HG03575 (cell line): ENCODE results near the gene CFAP99.
"Not testable (repeated sequence)": the region's sequence is repeated elsewhere in the genome, so short reads cannot be mapped to it uniquely, and the experiment has no call there.

ENCODE experiments used
- ATAC-seq: cut with Tn5 transposase; IDR thresholded peaks from one replicate; pipeline ENCODE4 v1.9.1; 2021; ENCODE audit not compliant: unreplicated experiment, insufficient number of reproducible peaks, low FRiP score; ENCODE audit errors: extremely low read depth

CFAP99 gene

DNA sequence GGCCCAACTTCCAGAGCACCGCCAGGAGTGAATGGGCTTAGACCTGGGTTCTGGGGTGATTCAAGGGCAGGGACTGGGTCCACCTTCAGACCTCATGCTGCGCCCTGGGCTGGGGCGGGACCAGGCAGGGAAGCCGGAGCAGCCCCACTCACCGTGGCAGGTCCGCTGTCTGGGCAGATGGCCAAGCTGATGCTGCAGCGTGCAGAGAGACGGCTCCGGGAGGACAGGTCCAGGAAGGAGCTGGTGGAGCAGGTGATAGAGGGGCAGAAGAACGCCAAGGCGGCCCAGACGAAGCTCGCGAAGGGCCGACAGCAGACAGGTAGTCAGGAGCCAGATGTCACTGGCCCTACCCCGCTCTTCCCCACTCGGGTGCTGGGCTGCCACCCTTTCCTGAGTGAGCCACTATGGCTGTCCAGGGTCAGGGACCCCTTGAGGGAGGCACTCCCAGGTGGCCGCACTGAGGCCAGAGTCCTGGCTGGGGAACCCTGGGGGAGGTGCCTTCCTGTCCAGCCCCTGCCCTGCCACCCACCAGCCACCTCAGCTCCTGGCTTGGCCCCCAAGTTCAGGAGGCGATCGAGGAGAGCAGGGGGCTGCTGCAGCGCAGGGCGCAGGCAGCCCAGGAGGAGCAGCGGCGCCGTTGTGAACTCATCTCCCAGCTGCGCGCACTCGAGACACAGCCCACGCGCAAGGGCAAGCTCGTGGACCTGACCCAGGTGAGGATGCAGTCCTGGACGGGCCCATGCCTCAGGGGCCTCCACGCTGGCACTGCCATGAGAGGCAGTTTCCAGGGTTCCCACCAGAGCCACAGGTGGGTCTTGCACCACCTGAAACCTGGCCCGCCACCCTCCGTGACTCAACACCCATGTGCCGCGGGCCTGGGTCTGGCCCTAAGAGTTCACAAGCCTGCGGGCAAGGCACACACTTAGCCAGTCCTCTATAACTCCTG is 40.1 kb downstream of the CFAP99 start:
- ATAC-seq: no peak

DNA sequence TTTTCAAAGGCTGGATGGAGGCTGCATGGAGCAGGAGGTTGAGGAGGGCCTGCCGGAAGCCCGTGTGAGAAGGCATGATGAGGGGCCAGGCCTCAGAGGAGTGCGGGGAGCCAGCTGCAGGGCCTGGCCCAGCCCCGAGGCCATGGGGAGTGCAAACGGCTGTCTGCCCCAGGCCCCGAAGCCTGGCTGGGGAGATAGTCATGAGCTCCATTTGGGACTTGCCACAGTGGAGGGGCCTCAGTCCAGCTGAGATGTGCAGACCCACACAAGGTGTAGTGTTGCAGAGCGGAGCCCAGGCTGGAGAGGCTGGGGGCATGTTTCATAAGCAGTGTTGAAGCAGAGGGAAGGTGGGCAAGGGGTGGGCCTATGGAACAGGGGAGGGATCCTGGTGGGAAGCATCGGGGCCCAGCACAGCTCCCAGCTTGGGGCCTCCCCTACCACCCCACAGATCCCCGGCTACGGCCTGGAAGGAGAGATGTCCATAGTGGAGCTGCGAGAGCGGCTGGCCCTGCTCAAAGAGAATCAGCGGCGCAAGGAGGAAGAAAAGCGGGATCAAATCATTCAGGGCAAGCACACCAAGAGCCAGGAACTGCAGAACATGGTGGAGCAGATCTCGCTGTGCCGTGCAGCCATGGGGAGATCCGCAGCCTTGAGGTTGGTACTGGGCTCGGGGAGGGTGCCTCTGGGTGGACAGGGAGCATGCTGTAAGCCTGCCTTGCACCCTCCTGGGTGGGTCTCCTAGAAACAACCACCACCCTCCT is 41.0 kb downstream of the CFAP99 start:
- no peak for ATAC-seq

DNA sequence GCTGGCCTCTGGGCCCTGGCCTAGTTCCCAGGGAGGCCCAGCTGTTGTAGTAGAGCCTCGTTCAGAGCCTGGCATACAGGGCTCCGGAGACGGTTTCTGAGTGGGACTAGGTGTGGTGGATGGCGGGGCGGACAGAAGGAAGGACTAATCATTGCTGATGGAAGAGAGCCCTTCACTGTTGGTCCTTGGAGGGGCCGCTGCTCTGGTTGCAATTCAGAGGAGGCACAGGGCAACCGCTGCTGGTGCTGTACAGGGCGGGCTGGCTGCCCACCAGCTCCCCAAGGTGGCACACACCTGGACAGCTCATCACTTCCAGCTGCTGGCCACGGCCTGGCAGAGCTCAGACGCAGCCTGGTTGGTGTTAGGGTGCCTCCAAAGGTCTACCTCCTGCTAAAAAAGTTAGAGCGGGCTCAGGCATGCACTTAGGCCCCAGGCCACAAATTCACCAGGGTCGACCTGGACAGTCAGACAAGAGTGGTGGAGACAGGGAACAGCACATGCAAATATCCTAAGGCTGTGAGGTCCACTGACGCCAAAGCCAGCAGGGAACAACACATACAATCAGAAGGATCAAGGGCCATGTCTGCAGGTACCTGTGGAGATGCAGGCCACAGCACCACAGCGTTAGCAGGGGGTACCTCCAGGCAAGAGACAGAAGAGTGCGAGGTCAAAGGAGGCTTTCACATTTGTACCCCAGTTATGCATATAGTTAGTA is 42.6 kb downstream of the CFAP99 start:
- no peak for ATAC-seq

DNA sequence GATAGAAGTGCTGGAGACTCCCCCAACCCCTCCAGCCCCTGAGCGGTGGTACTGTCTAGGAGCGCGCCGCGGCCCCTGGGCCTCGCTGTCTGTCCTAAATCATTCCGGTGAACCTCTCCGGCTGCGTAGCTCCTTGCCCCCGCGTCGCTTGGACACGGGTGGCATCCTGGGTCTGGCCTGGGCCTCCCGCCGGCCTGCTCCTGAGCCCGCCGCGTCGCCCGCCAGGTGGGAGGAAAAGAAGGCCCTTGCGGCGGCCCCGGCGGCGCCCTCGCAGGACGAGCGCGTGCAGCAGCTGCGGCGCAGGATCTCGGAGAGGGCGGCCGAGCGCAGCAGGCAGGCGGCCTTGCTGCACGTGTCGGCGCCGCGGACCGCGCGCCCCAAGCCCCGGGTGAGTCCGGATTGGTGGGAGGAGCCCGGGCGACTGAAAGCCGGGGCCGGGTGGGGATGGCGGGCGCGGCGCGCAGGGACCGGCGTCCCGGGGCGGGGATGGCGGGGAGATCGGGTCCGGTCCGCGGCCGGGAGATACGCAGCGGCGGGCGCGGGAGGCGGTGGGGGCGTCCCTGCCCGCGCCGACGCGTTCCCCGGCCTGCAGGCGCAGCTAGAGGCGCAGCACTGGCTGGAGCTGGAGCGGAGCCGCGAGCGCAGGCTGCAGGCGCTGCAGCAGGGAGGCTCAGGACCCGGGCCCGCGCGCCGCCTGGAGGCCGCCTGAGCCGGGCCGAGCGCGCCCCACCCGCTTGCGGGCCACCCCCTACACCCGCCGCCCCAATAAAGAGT is 43.6 kb downstream of the CFAP99 start:
- no peak for ATAC-seq

DNA sequence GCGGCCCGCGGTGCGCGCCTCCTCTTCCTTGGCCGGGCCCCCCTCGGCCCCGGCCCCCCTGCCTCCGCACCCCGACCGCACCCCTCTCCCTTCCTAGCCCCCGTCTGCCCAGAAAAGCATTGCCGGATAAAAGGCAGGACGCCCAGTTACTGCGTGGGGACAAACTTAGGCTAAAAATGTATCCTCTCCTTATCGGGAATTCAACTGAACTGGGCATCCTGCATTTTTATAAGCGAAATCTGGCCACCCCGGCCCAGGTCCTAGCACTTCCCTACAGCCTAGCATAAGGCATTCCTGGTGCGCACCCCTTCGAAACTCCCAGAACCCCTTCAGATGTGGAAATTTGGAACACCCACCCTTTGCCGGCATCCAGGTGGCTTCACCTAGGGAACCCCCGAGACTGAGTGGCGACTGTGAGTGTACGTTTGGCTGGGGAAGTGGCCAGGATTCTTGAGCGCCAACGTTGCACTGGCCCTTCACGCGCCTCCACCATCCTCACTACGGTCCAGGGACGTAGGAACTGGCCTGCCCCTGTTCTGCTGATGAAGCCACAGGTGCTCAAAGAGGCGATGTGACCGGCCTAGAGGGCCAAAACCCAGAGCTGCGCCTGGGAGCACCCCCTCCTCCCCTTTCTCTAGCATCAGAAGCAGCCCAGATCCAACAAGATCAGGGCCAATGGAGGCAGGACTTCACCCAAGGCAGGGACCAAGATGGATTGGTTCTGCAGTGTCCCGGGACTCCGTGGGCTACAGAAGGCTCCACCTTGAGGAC is 44.4 kb downstream of the CFAP99 start:
- ATAC-seq: no peak

DNA sequence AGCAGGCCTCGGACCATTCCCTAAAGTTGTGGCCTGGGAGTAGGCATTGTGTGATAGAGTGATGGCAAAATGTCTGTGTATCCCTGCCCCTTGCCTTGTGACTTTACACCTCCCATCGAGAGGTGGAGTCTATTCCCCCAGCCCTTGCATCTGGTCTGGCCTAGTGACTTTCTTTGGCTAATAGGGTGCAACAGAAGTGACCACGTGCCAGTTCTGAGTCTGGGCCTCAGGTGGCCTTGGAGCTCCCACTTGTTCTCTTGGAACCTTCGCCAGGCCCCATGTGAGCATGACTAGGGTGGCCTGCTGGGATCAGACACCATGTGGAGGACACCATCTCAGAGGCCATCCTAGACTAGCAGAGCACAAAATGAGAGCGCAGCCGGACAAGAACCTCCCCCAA is 46.3 kb downstream of the CFAP99 start:
- no peak for ATAC-seq

DNA sequence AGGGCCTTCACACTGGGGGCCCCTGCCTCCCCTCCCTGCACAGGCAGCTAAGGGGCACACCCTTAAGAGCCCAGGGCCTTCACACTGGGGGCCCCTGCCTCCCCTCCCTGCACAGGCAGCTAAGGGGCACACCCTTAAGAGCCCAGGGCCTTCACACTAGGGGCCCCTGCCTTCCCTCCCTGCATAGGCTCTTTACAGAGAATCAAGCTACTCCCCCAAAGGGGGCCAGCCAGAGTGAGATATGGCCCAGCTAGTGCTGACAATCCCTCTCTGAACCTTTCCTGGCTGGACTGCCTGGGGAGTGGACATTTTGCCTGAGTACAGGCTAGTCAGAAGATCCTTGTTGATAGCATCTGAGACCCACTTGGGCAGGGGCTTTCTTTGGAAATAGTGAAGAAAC is 46.8 kb downstream of the CFAP99 start:
- ATAC-seq: not testable (repeated sequence)

DNA sequence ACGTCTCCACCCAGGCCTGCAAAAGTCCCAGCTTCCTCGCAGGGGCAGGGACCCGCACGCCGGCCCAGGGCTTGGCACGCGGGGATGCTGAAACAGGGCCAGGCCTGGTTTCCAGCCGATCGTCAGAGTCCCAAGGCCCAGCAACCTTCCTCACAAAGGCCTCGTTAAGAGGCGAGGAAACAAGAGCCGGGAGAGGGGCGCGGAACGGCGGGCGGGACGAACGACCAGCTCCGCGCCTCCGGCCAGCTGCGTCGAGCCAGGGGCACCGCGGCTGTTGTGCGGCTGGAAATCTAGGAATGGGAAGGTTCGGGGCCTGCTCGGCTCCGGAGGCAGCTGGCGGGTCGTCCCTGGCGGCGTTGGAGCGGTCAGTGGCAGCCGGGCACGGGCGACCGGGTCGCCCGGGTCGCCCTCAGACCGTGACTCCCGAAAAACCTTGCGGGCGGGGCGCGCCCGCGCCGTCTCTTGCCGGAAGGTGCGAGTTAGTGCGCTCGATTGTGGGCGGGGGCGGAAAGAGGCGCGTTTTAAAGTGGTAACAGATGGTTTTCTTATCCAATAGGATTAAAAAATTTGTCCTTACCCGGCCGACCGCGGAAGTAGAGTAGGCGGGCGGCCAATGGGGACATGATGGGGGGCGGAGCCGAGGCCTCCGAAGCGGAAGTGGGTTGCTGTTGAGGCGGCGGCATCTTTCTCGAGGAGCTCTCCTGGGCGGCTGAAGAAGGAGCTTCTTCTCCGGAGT is 49.9 kb downstream of the CFAP99 start, which contains the start of gene RNF4:
Gene RNF4, plus strand, starts transcription at position 651 of the 736 bp plus-strand sequence. CDS start 21,388 bp downstream, outside the sequence.
- ATAC-seq: peak; percentile 32

DNA sequence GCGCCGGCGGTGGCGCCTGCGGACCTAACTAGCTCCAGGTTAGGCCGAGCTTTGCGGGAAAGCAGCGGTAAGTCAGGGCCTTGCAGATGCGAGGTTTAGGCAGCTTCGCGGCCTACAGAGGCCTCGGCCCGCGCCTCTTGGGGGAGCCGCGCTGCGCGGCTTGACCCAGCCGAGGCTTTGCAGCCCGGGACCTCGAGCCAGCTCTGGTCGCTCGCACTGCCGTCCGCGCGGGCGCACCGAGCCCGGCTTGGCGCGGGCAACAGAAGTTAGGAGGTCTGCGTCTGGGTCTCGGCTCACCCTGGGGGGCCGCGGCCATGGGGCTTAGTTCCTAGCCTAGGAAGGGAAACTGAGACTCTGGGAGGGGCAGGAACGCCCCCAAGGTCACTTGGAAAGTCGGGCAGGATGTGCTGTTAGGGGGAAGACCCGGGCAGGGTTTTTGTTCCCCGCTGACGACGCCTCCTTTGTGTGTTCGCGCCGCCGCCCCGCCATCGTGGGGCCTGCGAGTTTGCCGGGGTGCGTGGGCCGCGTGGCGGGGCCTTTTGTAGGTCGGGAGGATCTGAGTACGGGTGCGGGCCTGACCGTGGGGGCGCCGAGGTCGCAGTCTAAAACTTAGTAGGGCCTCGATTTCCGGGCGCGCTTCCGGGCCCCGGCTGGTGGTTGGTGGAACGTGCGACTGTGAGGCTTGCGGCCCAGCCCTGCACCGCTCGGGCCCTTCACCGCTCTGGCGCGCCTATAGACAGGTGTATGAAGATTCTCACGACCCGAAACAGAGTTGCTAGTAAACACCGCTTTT is 50.6 kb downstream of the CFAP99 start:
- peak; percentile 7 for ATAC-seq

DNA sequence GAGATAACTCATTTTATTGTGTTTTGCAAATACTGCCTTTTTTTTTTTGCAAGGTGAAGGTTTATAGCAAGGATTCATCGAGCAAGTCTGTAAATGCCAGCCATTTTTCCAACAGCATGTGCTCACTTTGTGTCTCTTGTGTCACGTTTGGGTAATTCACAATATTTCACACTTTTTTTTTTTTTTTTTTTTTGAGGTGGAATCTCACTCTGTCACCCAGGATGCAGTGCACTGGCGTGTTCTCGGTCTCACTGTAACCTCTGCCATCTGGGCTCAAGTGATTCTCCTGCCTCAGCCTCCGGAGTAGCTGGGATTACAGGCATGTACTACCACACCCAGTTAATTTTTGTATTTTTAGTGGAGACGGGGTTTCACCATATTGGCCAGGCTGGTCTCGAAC is 52.0 kb downstream of the CFAP99 start:
- no peak for ATAC-seq

DNA sequence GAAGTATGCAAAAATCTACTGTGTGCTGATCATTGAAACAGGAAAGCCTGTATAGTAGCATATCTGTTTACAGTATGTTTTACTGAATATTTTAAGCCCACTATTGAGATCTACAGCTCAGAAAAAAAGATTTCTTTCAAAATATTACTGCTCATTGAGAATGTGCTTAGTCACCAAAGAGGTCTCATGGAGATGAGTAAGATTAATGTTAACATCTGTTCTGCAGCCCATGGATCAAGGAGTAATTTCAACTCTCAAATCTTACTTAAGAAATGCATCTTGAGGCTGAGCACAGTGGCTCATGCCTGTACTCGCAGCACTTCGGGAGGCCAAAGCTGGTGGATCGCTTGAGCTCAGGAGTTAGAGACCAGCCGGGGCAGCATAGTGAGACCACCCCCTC is 53.4 kb downstream of the CFAP99 start:
- no peak for ATAC-seq

DNA sequence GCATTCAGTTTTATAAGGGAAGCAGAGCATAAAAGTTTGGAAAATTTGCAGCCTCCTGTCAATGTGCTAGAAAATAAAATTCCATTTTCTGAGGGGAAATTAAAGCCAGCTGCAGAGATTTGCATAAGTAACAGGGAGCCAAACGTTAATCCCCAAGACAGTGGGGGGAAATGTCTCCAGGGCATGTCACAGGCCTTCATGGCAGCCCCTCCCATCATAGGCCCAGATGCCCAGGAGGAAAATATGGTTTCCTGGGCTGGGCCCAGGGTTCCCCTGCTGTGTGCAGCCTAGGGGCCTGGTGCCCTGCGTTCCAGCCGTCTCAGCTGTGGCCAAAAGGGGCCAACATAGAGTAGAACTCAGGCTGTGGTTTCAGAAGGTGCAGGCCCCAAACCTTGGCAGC is 59.5 kb downstream of the CFAP99 start:
- ATAC-seq: no peak

DNA sequence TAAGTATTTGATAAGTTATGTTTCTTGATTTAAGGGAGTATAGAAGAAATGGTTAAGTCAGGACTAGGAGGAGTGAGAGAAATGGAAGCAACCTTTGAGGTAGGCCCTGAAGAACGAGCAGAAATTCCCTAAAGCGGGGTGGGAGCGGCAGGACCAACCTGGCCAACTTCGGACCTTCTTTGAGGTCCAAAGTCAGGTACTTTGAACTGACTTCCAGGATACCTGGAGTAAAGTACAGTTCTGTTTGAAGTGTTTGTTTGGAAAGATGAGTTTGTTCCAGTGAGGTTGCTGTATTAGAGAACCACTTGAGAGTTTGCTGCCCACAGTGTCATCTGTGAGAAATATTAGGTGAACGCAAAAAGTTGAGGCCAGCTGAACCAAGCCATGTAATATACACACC is 61.9 kb downstream of the CFAP99 start:
- ATAC-seq: no peak

DNA sequence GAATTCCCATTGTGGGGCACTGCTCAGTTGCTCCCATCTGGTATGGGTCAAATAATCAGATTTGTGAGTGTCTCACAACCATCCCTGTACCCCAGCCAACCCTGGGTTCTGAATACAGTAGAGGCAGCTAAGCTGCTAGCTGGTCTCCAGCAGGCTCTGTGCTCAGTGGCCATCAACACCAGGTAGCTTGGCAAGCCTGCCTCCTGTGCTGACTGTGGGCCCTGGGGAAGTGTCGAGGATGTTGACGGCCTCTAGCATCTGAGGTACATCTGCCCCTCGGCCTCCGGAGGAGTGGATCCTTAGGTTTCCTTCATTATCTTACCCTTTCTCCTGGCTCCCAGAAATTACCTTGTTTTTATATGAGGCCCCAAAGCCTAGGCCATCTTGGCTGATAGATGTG is 63.4 kb downstream of the CFAP99 start:
- no peak for ATAC-seq

DNA sequence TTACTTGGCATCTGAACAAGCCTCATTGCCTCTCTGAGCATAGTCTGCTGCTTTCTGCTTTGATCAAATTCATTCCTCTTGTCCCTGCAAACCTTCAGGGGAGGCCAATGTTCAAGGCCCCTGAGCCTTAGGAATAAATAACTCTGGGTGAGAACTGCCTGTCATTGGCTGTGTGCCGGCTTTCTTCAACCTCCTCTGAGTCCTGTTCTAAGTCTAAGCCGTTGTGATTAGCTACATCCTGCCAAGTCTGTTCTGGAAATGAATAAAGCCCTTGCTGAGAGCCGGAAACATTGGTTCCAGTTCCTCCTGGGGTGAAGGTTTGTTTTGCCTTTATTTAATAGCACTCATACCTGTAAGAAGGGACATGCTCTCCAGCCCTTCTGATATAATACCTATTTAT is 63.9 kb downstream of the CFAP99 start:
- no peak for ATAC-seq

DNA sequence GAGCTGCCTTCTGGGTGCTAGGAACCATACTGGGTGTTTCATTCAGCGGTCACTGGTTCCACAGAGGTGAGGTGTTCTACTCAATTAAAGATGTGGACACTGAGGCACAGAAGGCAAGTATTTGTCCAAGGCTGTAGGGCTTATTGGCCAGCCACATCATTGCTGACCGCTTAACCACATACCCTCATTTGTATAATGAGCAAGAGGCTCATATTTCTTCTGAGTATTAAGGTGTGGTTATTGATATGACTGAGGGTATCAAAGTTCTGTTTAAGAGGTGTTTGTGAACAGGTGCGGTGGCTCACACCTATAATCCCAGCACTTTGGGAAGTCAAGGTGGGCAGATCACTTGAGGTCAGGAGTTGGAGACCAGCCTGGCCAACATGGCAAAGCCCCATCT is 64.5 kb downstream of the CFAP99 start:
- no peak for ATAC-seq

DNA sequence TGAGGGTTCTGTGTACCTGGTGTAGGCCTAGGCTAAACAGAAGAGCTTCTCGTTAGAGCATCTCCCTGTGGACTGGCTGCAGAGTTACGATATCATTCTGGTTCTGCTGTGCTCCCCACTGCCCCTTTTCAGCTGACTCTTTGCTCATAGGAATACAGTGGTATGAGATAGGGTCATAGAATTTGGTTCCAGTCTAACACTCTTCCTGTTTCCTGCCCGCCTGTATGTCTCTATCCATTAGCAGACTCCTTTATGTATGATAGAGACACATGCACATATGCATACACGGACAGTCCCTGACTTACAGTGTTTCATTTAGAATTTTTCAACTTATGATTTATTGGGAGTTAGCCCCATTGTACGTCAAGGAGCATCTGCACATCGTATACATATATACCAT is 65.4 kb downstream of the CFAP99 start:
- ATAC-seq: no peak
